ENCODE results near the gene C16orf95. TPM values are rescaled to one million over a fixed set of nuclear protein-coding genes. Genes with fewer than 3 reads are reported as not detected.

Gene C16orf95
- total and polyA plus RNA-seq, 7 donors, result 0.36 to 6.6 (median 2.2) TPM; not detected in 1

- H3K27ac ChIP-seq, result no peak overlapping the region
- WGBS, 2 donors, result 55 to 70% methylated on average over 30 of the region's 30 CpGs
- H3K9me3 ChIP-seq, result no peaks in the 10 kb centered on the region
- intact Hi-C loops (cut with DNase I), result no loop called here
- H3K4me3 ChIP-seq, result no peak overlapping the region
- no peaks in the 10 kb centered on the region for H3K36me3 ChIP-seq
- H3K4me1 ChIP-seq, result no peaks in the 10 kb centered on the region
- H3K27me3 ChIP-seq, result peaks cover 0 to 9% (median 0%) of the 10 kb centered on the region in 3 donors
- DNase-seq, result no peak
- TF ChIP-seq POLR2AphosphoS5 (IDR thresholded peaks at IDR 0.05) (no peak), CTCF (IDR thresholded peaks at IDR 0.05) (no peak), EP300 (IDR thresholded peaks at IDR 0.05) (no peak), POLR2A (IDR thresholded peaks at IDR 0.05) (no peak)
Observed at GRCh38 chr16:87305505-87306391, 11.4 kb downstream of the C16orf95 start.

DNA sequence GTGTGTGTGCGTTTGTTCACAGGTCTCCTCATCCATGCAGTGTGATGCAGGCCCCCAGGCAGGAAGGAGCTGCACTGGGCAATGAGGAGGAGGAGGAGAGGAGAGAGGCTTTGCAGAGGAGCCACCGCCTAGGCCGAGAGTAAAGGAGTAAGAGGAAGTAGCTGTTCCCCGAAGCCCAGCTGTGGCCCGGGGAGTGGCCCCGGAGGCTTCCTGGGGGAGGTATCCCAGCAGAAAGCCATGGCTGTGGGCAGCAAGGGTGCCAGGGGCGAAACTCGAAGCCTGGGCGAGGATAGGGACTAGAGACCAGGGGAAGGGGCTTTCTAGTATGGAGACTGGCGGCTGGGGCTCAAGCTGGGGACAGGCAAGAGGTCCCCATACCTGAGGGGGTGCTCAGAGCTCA lies 12.2 kb downstream of the C16orf95 start:
- Histone ChIP-seq H3K36me3 (no peaks in the 10 kb centered on the region), H3K4me3 (no peak overlapping the region), H3K4me1 (no peaks in the 10 kb centered on the region), H3K27ac (no peak overlapping the region), H3K27me3 (peaks cover 0 to 9% (median 0%) of the 10 kb centered on the region in 3 donors), H3K9me3 (no peaks in the 10 kb centered on the region)
- intact Hi-C loops (cut with DNase I), result no loop called here
- 64 to 70% methylated on average over 10 of the region's 10 CpGs for WGBS, 2 donors
- no peak for DNase-seq
- TF ChIP-seq POLR2AphosphoS5 (IDR thresholded peaks at IDR 0.05) (no peak), CTCF (IDR thresholded peaks at IDR 0.05) (no peak), POLR2A (IDR thresholded peaks at IDR 0.05) (no peak), EP300 (IDR thresholded peaks at IDR 0.05) (no peak)

DNA sequence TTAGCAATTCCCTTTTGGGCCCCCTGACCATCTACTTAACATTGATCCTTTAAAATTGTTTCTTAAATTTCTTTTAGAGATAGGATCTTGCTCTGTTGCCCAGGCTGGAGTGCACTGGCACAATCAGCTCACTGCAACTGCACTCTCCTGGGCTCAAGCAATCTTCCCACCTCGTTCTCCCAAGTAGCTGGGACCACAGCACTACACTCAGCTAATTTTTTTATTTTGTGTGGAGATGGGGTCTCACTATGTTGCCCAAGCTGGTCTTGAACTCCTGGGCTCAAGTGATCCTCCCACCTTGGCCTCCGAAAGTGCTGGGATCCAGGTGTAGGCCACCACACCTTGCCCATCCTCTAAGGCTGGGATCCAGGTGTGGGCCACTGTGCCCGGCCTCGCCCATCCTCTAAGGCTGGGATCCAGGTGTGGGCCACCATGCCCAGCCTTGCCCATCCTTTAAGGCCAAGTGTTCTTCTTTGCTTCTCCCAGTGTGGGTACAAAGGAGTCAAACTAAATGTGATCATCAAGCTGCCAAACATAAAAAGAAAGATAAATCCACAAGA lies 13.2 kb downstream of the C16orf95 start:
- no peak for DNase-seq
- peaks cover 0 to 9% (median 0%) of the 10 kb centered on the region in 3 donors for H3K27me3 ChIP-seq
- no peak for TF ChIP-seq POLR2A (IDR thresholded peaks at IDR 0.05)
- TF ChIP-seq POLR2AphosphoS5 (IDR thresholded peaks at IDR 0.05), result no peak
- TF ChIP-seq EP300 (IDR thresholded peaks at IDR 0.05), result no peak
- TF ChIP-seq CTCF (IDR thresholded peaks at IDR 0.05), result no peak

DNA sequence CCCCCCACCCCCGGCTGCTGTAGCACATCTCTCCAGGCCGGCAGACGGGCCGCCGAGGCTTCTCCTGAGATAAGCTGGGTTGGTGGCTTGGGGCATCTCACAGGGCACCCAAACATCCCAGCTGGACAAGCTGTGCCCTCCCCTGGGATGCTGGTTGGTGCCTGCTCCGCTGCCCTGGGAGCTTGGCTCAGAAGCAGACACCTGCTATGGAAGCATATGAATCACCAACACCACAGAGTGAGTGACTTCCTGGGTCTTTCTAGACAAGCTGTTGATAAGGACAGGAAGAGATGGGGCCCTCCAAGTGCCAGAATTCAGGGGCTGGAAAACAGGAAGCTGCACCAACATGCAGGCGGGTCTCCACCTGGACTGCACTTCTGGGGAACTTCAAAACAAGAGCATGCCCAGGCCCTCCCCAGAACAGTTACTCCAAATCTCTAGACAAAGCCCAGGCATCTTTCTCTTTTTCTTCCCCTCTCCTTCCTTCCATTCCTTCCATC lies 13.7 kb downstream of the C16orf95 start:
- H3K9me3 ChIP-seq, result no peaks in the 10 kb centered on the region
- H3K27ac ChIP-seq, result no peak overlapping the region
- H3K4me1 ChIP-seq, result no peaks in the 10 kb centered on the region
- 84 to 91% methylated on average over 7 of the region's 7 CpGs for WGBS, 2 donors
- no peak overlapping the region for H3K4me3 ChIP-seq
- TF ChIP-seq POLR2AphosphoS5 (IDR thresholded peaks at IDR 0.05) (no peak), POLR2A (IDR thresholded peaks at IDR 0.05) (no peak), CTCF (IDR thresholded peaks at IDR 0.05) (no peak), EP300 (IDR thresholded peaks at IDR 0.05) (no peak)
- intact Hi-C loops (cut with DNase I), result no loop called here
- no peaks in the 10 kb centered on the region for H3K36me3 ChIP-seq
- no peak for DNase-seq
- peaks cover 0 to 9% (median 0%) of the 10 kb centered on the region in 3 donors for H3K27me3 ChIP-seq

More for the DNA sequence above, 13.2 kb downstream of the C16orf95 start:
- Histone ChIP-seq H3K36me3 (no peaks in the 10 kb centered on the region), H3K9me3 (no peaks in the 10 kb centered on the region), H3K4me3 (no peak overlapping the region), H3K4me1 (no peaks in the 10 kb centered on the region), H3K27ac (no peak overlapping the region)
- WGBS, 2 donors, result 94 to 95% methylated on average over 4 of the region's 4 CpGs
- intact Hi-C loops (cut with DNase I), result no loop called here

All from sigmoid colon (tissue), 7 donors.